Measurements from ENCODE around the gene FGF21.
"Not testable (repeated sequence)": the region's sequence is repeated elsewhere in the genome, so short reads cannot be mapped to it uniquely, and the experiment has no call there.

Gene FGF21

GRCh38 chr19:48716562-48717291 is 38.6 kb upstream of the FGF21 start:
- H3K4me3 ChIP-seq: no peak overlapping the region
- no peak overlapping the region for H3K4me2 ChIP-seq

GRCh38 chr19:48718106-48718505 is 37.2 kb upstream of the FGF21 start:
- H3K9me3 ChIP-seq, H3K4me3 ChIP-seq, H3K9ac ChIP-seq, H4K20me1 ChIP-seq, H3K27ac ChIP-seq, H3K36me3 ChIP-seq, H3K27me3 ChIP-seq, H3K4me2 ChIP-seq: not testable (repeated sequence)
- peaks cover 51% of the 10 kb centered on the region for H3K4me1 ChIP-seq

More at GRCh38 chr19:48716562-48717291, 38.6 kb upstream of the FGF21 start:
- Histone ChIP-seq H3K27me3 (no peaks in the 10 kb centered on the region), H3K9ac (no peak overlapping the region), H3K36me3 (no peaks in the 10 kb centered on the region), H3K4me1 (peaks cover 54% of the 10 kb centered on the region), H3K27ac (no peak overlapping the region), H4K20me1 (no peaks in the 10 kb centered on the region), H3K9me3 (no peaks in the 10 kb centered on the region)
- TF ChIP-seq Cebpa-rat (IDR thresholded peaks at IDR 0.05): no peak

DNA sequence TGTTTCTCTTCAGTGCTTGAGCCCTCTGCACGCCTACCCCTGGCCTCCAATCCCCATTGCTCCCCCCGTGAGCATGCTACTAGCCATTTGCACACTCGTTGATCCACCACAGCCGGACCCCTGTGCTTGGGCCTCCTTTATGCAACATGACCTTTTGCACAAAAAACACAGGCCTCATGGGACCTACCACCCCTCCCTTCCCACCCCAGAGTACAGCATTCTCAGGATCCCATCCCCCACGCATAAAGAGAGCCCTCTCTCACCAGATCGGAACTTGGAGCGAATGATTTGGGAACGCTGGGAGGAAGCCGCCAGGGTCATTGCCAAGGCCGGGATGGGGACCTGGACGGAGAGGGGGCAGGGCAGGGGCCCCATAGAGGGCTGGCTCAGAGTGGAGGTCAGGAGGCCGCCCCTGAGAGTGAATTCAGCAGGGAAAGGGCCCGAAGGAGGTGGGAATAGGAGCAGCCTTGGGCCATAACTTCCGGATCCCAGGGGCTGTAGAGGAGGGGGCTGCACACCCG is 36.6 kb upstream of the FGF21 start:
- peak overlapping the region; percentile 11; the same call in 1 of the 2 replicates for H3K9ac ChIP-seq

DNA sequence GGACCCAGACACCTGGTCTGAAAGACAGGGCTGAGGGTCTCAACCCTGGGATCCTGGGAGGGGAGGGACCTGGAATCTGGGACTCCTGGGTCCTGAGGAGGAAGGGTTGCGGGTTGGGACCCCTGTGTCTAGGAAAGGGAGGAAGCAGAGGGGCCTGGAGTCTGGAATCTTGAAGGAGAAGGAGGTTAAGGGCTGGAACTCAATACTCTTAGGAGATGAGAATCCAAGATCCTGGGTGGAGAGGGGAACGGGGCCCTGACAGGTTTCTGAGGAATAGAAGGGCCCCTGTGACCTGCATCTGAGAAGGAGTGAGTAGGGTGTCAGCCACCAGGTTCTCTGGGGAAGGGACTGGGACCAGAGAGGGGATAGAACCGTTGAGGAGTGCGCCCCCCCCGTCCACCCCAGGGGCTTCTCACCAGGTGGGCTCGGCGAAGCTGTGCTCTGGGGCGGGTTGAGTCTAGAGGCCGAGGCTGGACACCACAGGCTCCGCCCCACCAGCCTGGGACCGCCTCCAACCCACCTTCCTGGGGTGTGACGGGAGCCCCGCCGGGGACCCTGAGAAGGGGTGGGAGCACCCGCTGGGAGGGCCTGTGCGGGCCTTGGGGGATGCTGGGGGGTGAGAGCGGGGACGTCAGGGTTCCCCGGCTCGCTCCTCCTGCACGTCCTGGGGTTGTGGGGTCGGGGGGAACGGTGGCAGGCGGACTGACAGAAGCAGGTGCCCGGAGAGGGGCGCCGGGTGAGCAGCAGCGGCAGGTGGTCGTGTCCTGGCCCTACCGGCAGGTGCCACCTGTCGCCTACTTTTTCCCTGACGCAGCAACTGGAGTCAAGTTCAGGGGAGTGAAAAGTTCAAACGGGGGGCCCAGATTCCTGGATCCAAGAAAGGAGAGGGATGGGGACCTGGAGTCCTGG is 35.8 kb upstream of the FGF21 start, which contains the start of gene MAMSTR:
Gene MAMSTR, minus strand, starts transcription at position 463 of the 909 bp plus-strand sequence. CDS start 694 bp downstream, outside the sequence.
- peaks cover 50% of the 10 kb centered on the region for H3K4me1 ChIP-seq
- H4K20me1 ChIP-seq: no peaks in the 10 kb centered on the region
- H3K27ac ChIP-seq: peak within 1 kb of the TSS; percentile 73
- peak within 1 kb of the TSS; percentile 81 for H3K4me2 ChIP-seq
- H3K4me3 ChIP-seq: peak within 1 kb of the TSS; percentile 66
- H3K36me3 ChIP-seq: 0 out of 2 replicates have a peak, but pooled peaks cover 10% of the 10 kb centered on the region
- H3K9me3 ChIP-seq: no peaks in the 10 kb centered on the region
- H3K27me3 ChIP-seq: no peaks in the 10 kb centered on the region
- peak within 1 kb of the TSS; percentile 11 for H3K9ac ChIP-seq
- no peak for TF ChIP-seq Cebpa-rat (IDR thresholded peaks at IDR 0.05)

More for the DNA sequence above, 36.6 kb upstream of the FGF21 start:
- H3K4me1 ChIP-seq: peaks cover 46% of the 10 kb centered on the region
- no peaks in the 10 kb centered on the region for H3K27me3 ChIP-seq
- H3K9me3 ChIP-seq: no peaks in the 10 kb centered on the region
- peak overlapping the region; percentile 73 for H3K27ac ChIP-seq
- TF ChIP-seq Cebpa-rat (IDR thresholded peaks at IDR 0.05): no peak
- H3K4me3 ChIP-seq: no peak overlapping the region
- H3K4me2 ChIP-seq: peak overlapping the region; percentile 81
- no peaks in the 10 kb centered on the region for H4K20me1 ChIP-seq
- H3K36me3 ChIP-seq: 0 out of 2 replicates have a peak, but pooled peaks cover 5% of the 10 kb centered on the region

DNA sequence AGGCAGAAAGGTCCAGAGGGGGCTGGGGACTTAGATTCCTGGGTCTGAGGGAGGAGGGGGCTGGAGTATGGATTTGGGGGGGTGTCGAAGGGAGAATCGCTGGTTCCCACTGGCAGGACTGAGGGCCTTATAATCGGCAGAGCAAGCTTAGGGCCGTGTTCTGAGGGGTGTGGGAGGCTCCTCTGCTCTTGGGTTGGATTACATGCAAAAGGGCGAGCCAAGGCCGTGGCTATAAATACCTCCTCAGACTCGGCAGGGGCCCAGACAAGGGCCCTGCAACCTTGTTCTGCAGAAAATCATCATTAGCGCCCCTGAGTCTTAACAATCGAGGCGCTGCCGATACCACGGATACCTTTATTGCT is 35.1 kb upstream of the FGF21 start:
- peak overlapping the region; percentile 11; the same call in 1 of the 2 replicates for H3K9ac ChIP-seq
- H3K4me2 ChIP-seq: peak overlapping the region; percentile 81
- peak overlapping the region; percentile 66 for H3K4me3 ChIP-seq
- H3K4me1 ChIP-seq: peaks cover 48% of the 10 kb centered on the region
- H3K9me3 ChIP-seq: no peaks in the 10 kb centered on the region
- H3K27ac ChIP-seq: peak overlapping the region; percentile 73
- no peaks in the 10 kb centered on the region for H3K27me3 ChIP-seq
- H4K20me1 ChIP-seq: no peaks in the 10 kb centered on the region
- 0 out of 2 replicates have a peak, but pooled peaks cover 10% of the 10 kb centered on the region for H3K36me3 ChIP-seq
- no peak for TF ChIP-seq Cebpa-rat (IDR thresholded peaks at IDR 0.05)

GRCh38 chr19:48720613-48721296 is 34.6 kb upstream of the FGF21 start:
- no peak for TF ChIP-seq Cebpa-rat (IDR thresholded peaks at IDR 0.05)
- Histone ChIP-seq H3K4me1 (peaks cover 48% of the 10 kb centered on the region), H3K27ac (peak overlapping the region; percentile 73), H3K27me3 (no peaks in the 10 kb centered on the region), H3K4me2 (peak overlapping the region; percentile 81), H3K9ac (peak overlapping the region; percentile 68), H3K36me3 (0 out of 2 replicates have a peak, but pooled peaks cover 10% of the 10 kb centered on the region), H3K9me3 (no peaks in the 10 kb centered on the region), H3K4me3 (peak overlapping the region; percentile 66), H4K20me1 (no peaks in the 10 kb centered on the region)

DNA sequence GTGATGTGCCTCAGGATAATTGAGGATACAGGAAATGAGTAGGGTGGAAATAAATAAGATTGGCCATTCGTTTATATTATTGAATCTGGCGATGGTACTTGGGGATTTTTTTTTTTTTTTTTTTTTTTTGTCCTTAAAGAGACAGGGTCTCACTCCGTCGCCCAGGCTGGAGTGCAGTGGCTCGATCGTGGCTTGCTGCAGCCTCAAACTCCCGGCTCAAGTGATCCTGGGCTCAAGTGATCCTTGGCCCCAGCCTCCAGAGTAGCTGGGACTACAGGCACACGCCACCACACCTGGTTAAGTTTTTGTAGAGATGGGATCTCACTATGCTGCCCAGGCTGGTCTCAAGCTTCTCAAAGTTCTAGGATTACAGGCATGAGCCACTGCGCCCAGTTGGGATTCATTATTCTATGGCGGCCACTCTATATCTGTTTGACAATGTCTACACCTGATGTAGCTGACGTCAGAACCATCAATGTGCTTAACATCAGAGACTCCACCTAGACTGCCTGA is 33.1 kb upstream of the FGF21 start:
- H3K4me1 ChIP-seq: peaks cover 60% of the 10 kb centered on the region
- H3K4me3 ChIP-seq: no peak overlapping the region
- no peak overlapping the region for H3K9ac ChIP-seq
- TF ChIP-seq Cebpa-rat (IDR thresholded peaks at IDR 0.05): no peak
- H3K27ac ChIP-seq: no peak overlapping the region
- peaks cover 15% of the 10 kb centered on the region for H3K9me3 ChIP-seq
- H4K20me1 ChIP-seq: no peaks in the 10 kb centered on the region
- peaks cover 23% of the 10 kb centered on the region for H3K36me3 ChIP-seq
- no peaks in the 10 kb centered on the region for H3K27me3 ChIP-seq
- no peak overlapping the region for H3K4me2 ChIP-seq

DNA sequence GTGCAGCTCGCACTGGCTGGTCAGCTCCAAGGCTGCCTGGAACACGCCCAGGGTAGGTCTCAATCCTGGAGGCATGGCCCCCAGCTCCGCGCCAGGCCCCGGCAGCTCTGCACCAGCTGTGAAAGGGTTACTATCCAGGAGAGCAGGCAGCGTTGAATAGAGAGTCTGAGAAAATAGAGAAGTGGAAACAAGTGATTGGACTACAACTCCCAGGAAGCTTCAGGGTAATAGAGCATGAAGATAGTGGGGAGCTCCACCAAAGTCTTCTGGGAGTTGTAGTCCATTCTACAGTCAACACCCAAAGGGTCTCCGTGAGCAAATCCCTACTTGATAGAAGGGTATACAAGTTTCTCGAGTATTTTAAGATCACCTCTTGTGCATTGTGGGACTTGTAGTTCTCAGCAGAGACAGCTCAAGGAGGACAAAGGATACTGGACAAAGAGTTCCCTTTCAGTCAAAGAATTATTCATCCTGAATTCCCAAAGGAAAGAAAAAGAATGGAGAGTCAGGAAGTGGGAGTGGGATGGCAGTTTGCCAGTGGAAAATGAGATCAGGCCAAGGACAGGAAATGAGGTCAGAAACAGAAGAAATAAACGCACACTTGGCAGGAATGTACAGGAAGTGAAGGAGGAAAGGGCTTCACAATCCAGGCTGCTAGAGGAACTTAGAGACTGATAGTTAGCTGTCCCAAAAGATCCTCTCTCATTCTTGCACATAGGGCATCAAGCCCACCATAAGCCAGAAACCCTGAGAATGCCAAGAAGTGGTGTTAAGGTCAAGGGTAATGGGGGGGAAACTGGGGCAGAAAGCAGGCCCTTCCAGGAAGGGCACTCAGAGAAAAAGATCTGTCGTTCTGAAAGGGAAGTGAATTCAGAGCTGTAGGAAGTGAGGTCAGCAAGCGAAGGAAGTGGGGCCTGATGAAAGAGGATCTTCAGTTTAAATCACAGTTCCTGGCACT is 30.2 kb upstream of the FGF21 start:
- peak overlapping the region; percentile 52 for H3K4me2 ChIP-seq
- TF ChIP-seq Cebpa-rat (IDR thresholded peaks at IDR 0.05): no peak
- H3K9ac ChIP-seq: peak overlapping the region; percentile 18; the same call in 1 of the 2 replicates
- H3K4me1 ChIP-seq: peaks cover 47% of the 10 kb centered on the region
- no peaks in the 10 kb centered on the region for H4K20me1 ChIP-seq
- peak overlapping the region; percentile 2; the same call in 1 of the 2 replicates for H3K4me3 ChIP-seq
- peaks cover 42% of the 10 kb centered on the region for H3K9me3 ChIP-seq
- no peaks in the 10 kb centered on the region for H3K27me3 ChIP-seq
- peaks cover 50% of the 10 kb centered on the region for H3K36me3 ChIP-seq
- H3K27ac ChIP-seq: peak overlapping the region; percentile 82

Measured in BLaER1 (cell line).